Gastrocnemius medialis (tissue), 4 donors: ENCODE measurements around the gene CATSPER4. TPM values are rescaled to one million over a fixed set of nuclear protein-coding genes. Genes with fewer than 3 reads are reported as not detected.

Experiments
- ATAC-seq, 2 donors: fragments of 150-250 bp; one replicate each; pipeline ENCODE4 v1.9.1; 2016
- DNase-seq, 2 donors: peaks; one replicate each; pipeline ENCODE4 v3.0.0-alpha.2; 2019
- H3K27ac ChIP-seq, 4 donors: fragments of 200-600 bp; sonication (generic); 1 replicate in 1 of 4; 2 replicates in 3 of 4; pipeline ENCODE4 v1.5.1; 2016 to 2018; ENCODE audit warnings: mild to moderate bottlenecking in 2 of 4, moderate library complexity in 1 of 4
- H3K27me3 ChIP-seq, 3 donors: fragments of 200-600 bp; sonication (generic) in 2 of 3; 1 replicate in 1 of 3; 2 replicates in 2 of 3; pipeline versions ENCODE4 v1.5.1 to v1.6.0; 2016 to 2019; ENCODE audit warnings: mild to moderate bottlenecking in 1 of 3, moderate library complexity in 1 of 3
- H3K36me3 ChIP-seq, 2 donors: fragments of 200-600 bp; sonication (generic) in 1 of 2; one replicate each; pipeline ENCODE4 v1.5.1; 2017 to 2018
- H3K4me1 ChIP-seq, 2 donors: fragments of 200-600 bp; sonication (generic) in 1 of 2; one replicate each; pipeline ENCODE4 v1.5.1; 2016 to 2017; ENCODE audit warnings: mild to moderate bottlenecking in 2 of 2
- H3K4me3 ChIP-seq, 4 donors: fragments of 200-600 bp; sonication (generic) in 3 of 4; 1 replicate in 1 of 4; 2 replicates in 3 of 4; pipeline ENCODE4 v1.5.1; 2016 to 2019; ENCODE audit warnings: mild to moderate bottlenecking in 2 of 4
- H3K9me3 ChIP-seq, 3 donors: fragments of 200-600 bp; sonication (generic) in 2 of 3; 1 replicate in 1 of 3; 2 replicates in 2 of 3; pipeline ENCODE4 v1.5.1; 2016 to 2019
- CTCF ChIP-seq, 5 experiments: fragments of 450-650 bp in 3 of 5; fragments of 200-600 bp in 2 of 5; sonication (generic) in 2 of 5; IDR thresholded peaks in 4 of 5; conservative IDR thresholded peaks in 1 of 5; 1 replicate in 4 of 5; 2 replicates in 1 of 5; pipeline ENCODE4 v1.5.1; 2016 to 2019; ENCODE audit warnings: antibody characterized with exemption in 5 of 5, mild to moderate bottlenecking in 3 of 5, moderate library complexity in 3 of 5
- POLR2A ChIP-seq, 2 donors: fragments of 450-650 bp; IDR thresholded peaks; one replicate each; pipeline ENCODE4 v1.6.1; 2017; ENCODE audit warnings: antibody characterized with exemption in 2 of 2, mild to moderate bottlenecking in 2 of 2, moderate library complexity in 2 of 2
- in situ Hi-C, 4 donors: fragments of 200-750 bp; cut with MboI; loops; one replicate each; pipeline versions ENCODE4 v1.15.0 to v1.8.0; 2017; ENCODE audit warnings: low sequenced_read_pairs in 4 of 4
- intact Hi-C: fragments of 100-400 bp; cut with DNase I; formaldehyde crosslinking; loops from one replicate; pipeline ENCODE4 v1.15.1; 2023; ENCODE audit warnings: low total_unique reads
- total RNA-seq, 4 donors: library from RNA; depleted of rRNA; stranded (reverse); fragments of >200 nt; gene quantifications; one replicate each; pipeline versions ENCODE4 v1.1.0 to v1.2.3, GENCODE V29; 2016

CATSPER4 gene
- total RNA-seq, 4 donors from 2014 or later, result not detected

GRCh38 chr1:26169198-26169554 lies 21.2 kb upstream of the CATSPER4 start:
- DNase-seq (no peak), ATAC-seq (no peak)
- Histone ChIP-seq H3K4me3 (peak overlapping the region; percentile 73 to 99 (median 86)), H3K27ac (peak overlapping the region; percentile 88 to 97 (median 92)), H3K4me1 (peaks cover 20 to 29% of the 10 kb centered on the region in 2 donors), H3K27me3 (no peaks in the 10 kb centered on the region), H3K9me3 (no peaks in the 10 kb centered on the region), H3K36me3 (peaks cover 0 to 3% of the 10 kb centered on the region in 2 donors)
- TF ChIP-seq POLR2A (IDR thresholded peaks at IDR 0.05) (no peak), CTCF (IDR thresholded peaks at IDR 0.05 in 4 of 5, conservative IDR thresholded peaks at IDR 0.05 in 1 of 5) (no peak)
- in situ Hi-C loops (loop anchor here in 2 of 4 donors (5.0 to 25.0 kb wide), 3 partner anchors 63 to 282 kb away; partner anchors contain the start of genes CEP85 (in 1 of the 2), PAQR7 (in 1 of the 2) and SLC30A2 (in 1 of the 2)), intact Hi-C loops (loop anchor here (1.0 kb wide), 1 partner anchor 64 kb away; no protein-coding TSS in a partner anchor)

- peak within 1 kb of the TSS; percentile 88 to 97 (median 92) for H3K27ac ChIP-seq
- H3K4me1 ChIP-seq, result peaks cover 20 to 26% of the 10 kb centered on the region in 2 donors
- DNase-seq (peak; percentile 91), ATAC-seq (peak; percentile 91 to 93)
- H3K9me3 ChIP-seq, result no peaks in the 10 kb centered on the region
- H3K27me3 ChIP-seq, result no peaks in the 10 kb centered on the region
- in situ Hi-C loops, result loop anchor here in 3 of 4 donors (5.0 to 25.0 kb wide), 4 partner anchors 57 to 283 kb away; partner anchors contain the start of genes CEP85 (in 1 of the 3), PAQR7 (in 1 of the 3) and SLC30A2 (in 1 of the 3)
- peak; percentile 93 to 97 (median 95) for TF ChIP-seq CTCF (IDR thresholded peaks at IDR 0.05 in 4 of 5, conservative IDR thresholded peaks at IDR 0.05 in 1 of 5)
- TF ChIP-seq POLR2A (IDR thresholded peaks at IDR 0.05), result peak; percentile 85 to 91
- H3K36me3 ChIP-seq, result peaks cover 0 to 3% of the 10 kb centered on the region in 2 donors
- intact Hi-C loops, result loop anchor here (1.0 kb wide), 1 partner anchor 63 kb away; no protein-coding TSS in a partner anchor
- H3K4me3 ChIP-seq, result peak within 1 kb of the TSS; percentile 73 to 99 (median 86)
Observed at GRCh38 chr1:26169669-26170471, 20.5 kb upstream of the CATSPER4 start, which contains the start of gene ZNF593. Gene ZNF593, plus strand, starts transcription at chr1:26169908. Its CDS starts 76 bp downstream, at chr1:26169984.

- H3K27ac ChIP-seq, result peak overlapping the region; percentile 88 to 97 (median 92)
- in situ Hi-C loops (loop anchor here in 2 of 4 donors (5.0 to 25.0 kb wide), 3 partner anchors 57 to 283 kb away; partner anchors contain the start of genes PAQR7 (in 1 of the 2) and SLC30A2 (in 1 of the 2)), intact Hi-C loops (no loop called here)
- no peaks in the 10 kb centered on the region for H3K9me3 ChIP-seq
- H3K4me3 ChIP-seq, result peak overlapping the region; percentile 73 to 99 (median 86)
- no peaks in the 10 kb centered on the region for H3K27me3 ChIP-seq
- H3K4me1 ChIP-seq, result peaks cover 20 to 26% of the 10 kb centered on the region in 2 donors
- DNase-seq, result no peak
- H3K36me3 ChIP-seq, result peaks cover 0 to 3% of the 10 kb centered on the region in 2 donors
- peak; percentile 9 for ATAC-seq
- TF ChIP-seq POLR2A (IDR thresholded peaks at IDR 0.05) (no peak), CTCF (IDR thresholded peaks at IDR 0.05 in 4 of 5, conservative IDR thresholded peaks at IDR 0.05 in 1 of 5) (no peak)
Observed at GRCh38 chr1:26170472-26170821, 20.0 kb upstream of the CATSPER4 start.

GRCh38 chr1:26171084-26172072 lies 19.0 kb upstream of the CATSPER4 start, which contains the start of gene ZNF593OS:
Gene ZNF593OS, minus strand, starts transcription at chr1:26171832. Its CDS starts 171 bp downstream, at chr1:26171661.
- H3K9me3 ChIP-seq, result no peaks in the 10 kb centered on the region
- in situ Hi-C loops, result loop anchor here in 2 of 4 donors (5.0 to 25.0 kb wide), 3 partner anchors 56 to 284 kb away; partner anchors contain the start of genes PAQR7 (in 1 of the 2) and SLC30A2 (in 1 of the 2)
- DNase-seq (peak; percentile 27 to 85), ATAC-seq (peak in 1 of 2 donors; percentile 50)
- H3K36me3 ChIP-seq, result peaks cover 0 to 3% of the 10 kb centered on the region in 2 donors
- peak within 1 kb of the TSS; percentile 88 to 97 (median 92) for H3K27ac ChIP-seq
- TF ChIP-seq POLR2A (IDR thresholded peaks at IDR 0.05) (peak in 1 of 2 donors; percentile 50), CTCF (IDR thresholded peaks at IDR 0.05 in 4 of 5, conservative IDR thresholded peaks at IDR 0.05 in 1 of 5) (no peak)
- no peaks in the 10 kb centered on the region for H3K27me3 ChIP-seq
- intact Hi-C loops, result no loop called here
- peaks cover 20 to 26% of the 10 kb centered on the region in 2 donors for H3K4me1 ChIP-seq
- H3K4me3 ChIP-seq, result peak within 1 kb of the TSS; percentile 73 to 99 (median 86)
